H9 (cell line): ENCODE measurements around the gene KLK13. TPM values are rescaled to one million over a fixed set of nuclear protein-coding genes. Genes with fewer than 3 reads are reported as not detected.

Source experiments
- DNase-seq: peaks from one replicate; pipeline ENCODE4 v3.0.0-alpha.2; 2017
- H2AFZ ChIP-seq: one replicate; pipeline ENCODE4 v1.6.1; 2013; ENCODE audit warnings: mild to moderate bottlenecking, low read length, control low read depth, moderate library complexity
- H2AK5ac ChIP-seq: 2 replicates; pipeline ENCODE4 v1.6.1; 2013; ENCODE audit warnings: low read length, control low read depth, mixed read lengths; ENCODE audit not compliant: insufficient read length
- H2BK120ac ChIP-seq: one replicate; pipeline ENCODE4 v1.6.1; 2013; ENCODE audit warnings: low read depth, mild to moderate bottlenecking, low read length, control low read depth, inconsistent platforms; ENCODE audit not compliant: poor library complexity, severe bottlenecking
- H2BK12ac ChIP-seq: 2 replicates; pipeline ENCODE4 v1.6.1; 2013; ENCODE audit warnings: low read length, control low read depth, mixed read lengths, low read depth; ENCODE audit not compliant: insufficient read length
- H2BK15ac ChIP-seq: 2 replicates; pipeline ENCODE4 v1.6.1; 2013; ENCODE audit warnings: low read depth, low read length, control low read depth
- H2BK20ac ChIP-seq: one replicate; pipeline ENCODE4 v1.6.1; 2013; ENCODE audit warnings: low read depth, mild to moderate bottlenecking, low read length, control low read depth, inconsistent platforms; ENCODE audit not compliant: poor library complexity, severe bottlenecking
- H2BK5ac ChIP-seq: 2 replicates; pipeline ENCODE4 v1.6.1; 2013; ENCODE audit warnings: low read length, control low read depth, mixed read lengths; ENCODE audit not compliant: insufficient read length
- H3K14ac ChIP-seq: 2 replicates; pipeline ENCODE4 v1.6.1; 2013; ENCODE audit warnings: low read length, control low read depth; ENCODE audit not compliant: insufficient read depth
- H3K18ac ChIP-seq: 2 replicates; pipeline ENCODE4 v1.6.1; 2013; ENCODE audit warnings: low read depth, mild to moderate bottlenecking, mixed read lengths, low read length, control low read depth; ENCODE audit not compliant: insufficient read length
- H3K23ac ChIP-seq: 2 replicates; pipeline ENCODE4 v1.6.1; 2013; ENCODE audit warnings: low read length, control low read depth, mixed read lengths, low read depth; ENCODE audit not compliant: insufficient read length
- H3K23me2 ChIP-seq: 2 replicates; pipeline ENCODE4 v1.6.1; 2013; ENCODE audit warnings: low read depth, mild to moderate bottlenecking, mixed read lengths, low read length, control low read depth; ENCODE audit not compliant: insufficient read length, poor library complexity, severe bottlenecking
- H3K27ac ChIP-seq: 2 replicates; pipeline ENCODE4 v1.5.1; 2013; ENCODE audit warnings: low read length, control low read depth, mixed read lengths, low read depth; ENCODE audit not compliant: insufficient read length
- H3K27me3 ChIP-seq: 2 replicates; pipeline ENCODE4 v1.6.1; 2013; ENCODE audit warnings: low read length, control low read depth, inconsistent platforms; ENCODE audit not compliant: insufficient read depth
- H3K4ac ChIP-seq: 2 replicates; pipeline ENCODE4 v1.6.1; 2013; ENCODE audit warnings: low read depth, mild to moderate bottlenecking, control low read depth, inconsistent platforms, low read length, moderate library complexity
- H3K4me1 ChIP-seq: 2 replicates; pipeline ENCODE4 v1.6.1; 2013; ENCODE audit warnings: low read length, control low read depth, inconsistent platforms; ENCODE audit not compliant: insufficient read depth
- H3K4me2 ChIP-seq: 2 replicates; pipeline ENCODE4 v1.6.1; 2013; ENCODE audit warnings: low read length, control low read depth, mixed read lengths; ENCODE audit not compliant: insufficient read length, insufficient read depth
- H3K56ac ChIP-seq: 2 replicates; pipeline ENCODE4 v1.6.1; 2013; ENCODE audit warnings: low read depth, mild to moderate bottlenecking, mixed read lengths, low read length, control low read depth; ENCODE audit not compliant: insufficient read length
- H3K79me1 ChIP-seq: 2 replicates; pipeline ENCODE4 v1.6.1; 2013; ENCODE audit warnings: low read depth, mild to moderate bottlenecking, moderate library complexity, low read length, control low read depth, inconsistent platforms; ENCODE audit not compliant: insufficient read depth, poor library complexity, severe bottlenecking
- H3K79me2 ChIP-seq: 2 replicates; pipeline ENCODE4 v1.6.1; 2013; ENCODE audit warnings: low read length, control low read depth, inconsistent platforms; ENCODE audit not compliant: insufficient read depth
- H3K9ac ChIP-seq: 2 replicates; pipeline ENCODE4 v1.6.1; 2013; ENCODE audit warnings: low read length, control low read depth, mixed read lengths; ENCODE audit not compliant: insufficient read length; ENCODE audit errors: extremely low read depth
- H3K9me3 ChIP-seq: one replicate; pipeline ENCODE4 v1.6.1; 2013; ENCODE audit warnings: low read depth, low read length, inconsistent platforms; ENCODE audit not compliant: control insufficient read depth
- H3T11ph ChIP-seq: one replicate; pipeline ENCODE4 v1.6.1; 2013; ENCODE audit warnings: mild to moderate bottlenecking, low read length, control low read depth, inconsistent platforms
- H4K20me1 ChIP-seq: one replicate; pipeline ENCODE4 v1.6.1; 2013; ENCODE audit not compliant: control insufficient read depth, insufficient read length, insufficient read depth
- H4K5ac ChIP-seq: 2 replicates; pipeline ENCODE4 v1.6.1; 2013; ENCODE audit warnings: low read depth, mild to moderate bottlenecking, mixed read lengths, low read length, control low read depth; ENCODE audit not compliant: insufficient read length
- H4K8ac ChIP-seq: replicated peaks from 2 replicates; pipeline ENCODE4 v1.6.1; 2013; ENCODE audit warnings: low read length, control low read depth, mixed read lengths, low read depth; ENCODE audit not compliant: insufficient read length
- H4K91ac ChIP-seq: 2 replicates; pipeline ENCODE4 v1.6.1; 2013; ENCODE audit warnings: low read depth, mild to moderate bottlenecking, moderate library complexity, mixed read lengths, low read length, control low read depth; ENCODE audit not compliant: insufficient read length
- H3K27ac Mint-ChIP-seq, 3 experiments: 2 replicates in 2 of 3; 3 replicates in 1 of 3; pipeline ENCODE4 v1.8.0; 2020 to 2021; ENCODE audit warnings: mixed read lengths in 3 of 3, mild to moderate bottlenecking in 1 of 3, moderate library complexity in 1 of 3
- H3K27me3 Mint-ChIP-seq: 2 replicates; pipeline ENCODE4 v1.8.0; 2021; ENCODE audit warnings: low read depth, mild to moderate bottlenecking, moderate library complexity, mixed read lengths
- H3K36me3 Mint-ChIP-seq, 3 experiments: 2 replicates in 2 of 3; 3 replicates in 1 of 3; pipeline ENCODE4 v1.8.0; 2020 to 2021; ENCODE audit warnings: low read depth in 3 of 3, mixed read lengths in 3 of 3; ENCODE audit not compliant: insufficient read depth in 1 of 3
- H3K4me1 Mint-ChIP-seq, 2 experiments: 2 replicates each; pipeline ENCODE4 v1.8.0; 2020; ENCODE audit warnings: mixed read lengths in 2 of 2
- H3K4me3 Mint-ChIP-seq, 2 experiments: 2 replicates in 1 of 2; 3 replicates in 1 of 2; pipeline ENCODE4 v1.8.0; 2020 to 2021; ENCODE audit warnings: mild to moderate bottlenecking in 2 of 2, mixed read lengths in 2 of 2, moderate library complexity in 1 of 2
- H3K9me3 Mint-ChIP-seq, 2 experiments: 2 replicates in 1 of 2; 3 replicates in 1 of 2; pipeline ENCODE4 v1.8.0; 2020; ENCODE audit warnings: mild to moderate bottlenecking in 2 of 2, mixed read lengths in 2 of 2, moderate library complexity in 1 of 2
- WGBS: extraction: QIAGEN DNeasy Blood & Tissue Kit; methylation state at CpG from one replicate; pipeline ENCODE4 v1.1.7; 2013; ENCODE audit warnings: missing lambda C conversion rate, low lambda C conversion rate, mixed read lengths; ENCODE audit not compliant: insufficient read length; ENCODE audit errors: extremely low coverage; 5-methylcytosine and 5-hydroxymethylcytosine counted together
- total RNA-seq: library from RNA; stranded (reverse); gene quantifications from 2 replicates; pipeline ENCODE4 v1.2.1, GENCODE V29; 2021
- TF ChIP-seq, protein P1 (sequence below): fragments of 200-600 bp; sonication (generic); conservative IDR thresholded peaks from 3 replicates; pipeline ENCODE4 v1.8.0; 2021; ENCODE audit warnings: antibody characterized with exemption, mild to moderate bottlenecking

Gene KLK13
- total RNA-seq, 1 experiment from 2014 or later = 4.2 TPM

DNA sequence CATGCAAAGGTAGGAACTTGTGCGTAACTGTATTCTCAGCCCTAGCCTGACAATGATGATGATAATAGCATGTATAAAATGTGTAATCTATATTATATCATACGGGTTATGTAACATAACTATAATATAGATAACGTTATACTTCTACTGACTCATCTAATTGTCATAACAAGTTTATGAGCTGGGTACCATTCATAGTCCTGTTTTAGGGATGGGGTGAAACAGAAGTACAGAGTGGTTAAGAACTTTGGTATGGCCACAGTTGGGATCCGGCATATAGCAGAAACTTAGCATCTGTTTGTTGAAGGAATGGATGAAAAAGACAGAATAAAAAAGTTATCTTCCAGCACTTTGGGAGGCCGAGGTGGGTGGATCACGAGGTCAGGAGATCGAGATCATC is 38.1 kb upstream of the KLK13 start:
- Histone ChIP-seq H3K23me2 (peaks cover 6% of the 10 kb centered on the region), H4K91ac (no peak overlapping the region), H2BK12ac (no peak overlapping the region), H3K27ac (no peak overlapping the region), H3K79me1 (no peaks in the 10 kb centered on the region), H3K27me3 (no peaks in the 10 kb centered on the region), H3K4ac (no peak overlapping the region), H3T11ph (no peak overlapping the region), H2AFZ (no peak overlapping the region), H3K23ac (no peak overlapping the region), H4K8ac (no peak overlapping the region), H4K5ac (no peak overlapping the region), H3K9ac (no peak overlapping the region), H3K79me2 (no peaks in the 10 kb centered on the region), H3K56ac (no peak overlapping the region), H2BK5ac (no peak overlapping the region), H2AK5ac (no peak overlapping the region), H2BK120ac (no peak overlapping the region), H3K4me1 (peaks cover 3% of the 10 kb centered on the region; the same call in 1 of the 2 replicates), H4K20me1 (no peaks in the 10 kb centered on the region), H3K4me2 (no peak overlapping the region), H2BK20ac (no peak overlapping the region), H3K18ac (no peak overlapping the region), H3K9me3 (no peaks in the 10 kb centered on the region), H3K14ac (no peak overlapping the region), H2BK15ac (no peak overlapping the region)
- TF ChIP-seq, protein P1, sequence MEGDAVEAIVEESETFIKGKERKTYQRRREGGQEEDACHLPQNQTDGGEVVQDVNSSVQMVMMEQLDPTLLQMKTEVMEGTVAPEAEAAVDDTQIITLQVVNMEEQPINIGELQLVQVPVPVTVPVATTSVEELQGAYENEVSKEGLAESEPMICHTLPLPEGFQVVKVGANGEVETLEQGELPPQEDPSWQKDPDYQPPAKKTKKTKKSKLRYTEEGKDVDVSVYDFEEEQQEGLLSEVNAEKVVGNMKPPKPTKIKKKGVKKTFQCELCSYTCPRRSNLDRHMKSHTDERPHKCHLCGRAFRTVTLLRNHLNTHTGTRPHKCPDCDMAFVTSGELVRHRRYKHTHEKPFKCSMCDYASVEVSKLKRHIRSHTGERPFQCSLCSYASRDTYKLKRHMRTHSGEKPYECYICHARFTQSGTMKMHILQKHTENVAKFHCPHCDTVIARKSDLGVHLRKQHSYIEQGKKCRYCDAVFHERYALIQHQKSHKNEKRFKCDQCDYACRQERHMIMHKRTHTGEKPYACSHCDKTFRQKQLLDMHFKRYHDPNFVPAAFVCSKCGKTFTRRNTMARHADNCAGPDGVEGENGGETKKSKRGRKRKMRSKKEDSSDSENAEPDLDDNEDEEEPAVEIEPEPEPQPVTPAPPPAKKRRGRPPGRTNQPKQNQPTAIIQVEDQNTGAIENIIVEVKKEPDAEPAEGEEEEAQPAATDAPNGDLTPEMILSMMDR = no peak
- no peaks in the 10 kb centered on the region for H3K9me3 Mint-ChIP-seq
- no peak overlapping the region for H3K4me3 Mint-ChIP-seq
- no peak for DNase-seq
- H3K36me3 Mint-ChIP-seq = peaks cover 0 to 29% (median 6%) of the 10 kb centered on the region in 3 experiments; a peak in 4 of 7 replicates
- H3K27me3 Mint-ChIP-seq = no peaks in the 10 kb centered on the region
- WGBS = no CpG with 5 or more reads among the region's 7 CpGs
- H3K4me1 Mint-ChIP-seq = peaks cover 5 to 6% of the 10 kb centered on the region in 2 experiments
- H3K27ac Mint-ChIP-seq = no peak overlapping the region
